WTC11 (cell line): ENCODE measurements around the gene PSMD4. TPM values are rescaled to one million over a fixed set of nuclear protein-coding genes. Genes with fewer than 3 reads are reported as not detected.
A peak's percentile ranks its signal among the peaks of the same experiment; 100 is the strongest.

ENCODE experiments used
- ATAC-seq: fragments of 200-7000 bp; cut with Tn5 transposase; 2 replicates; pipeline ENCODE4 v1.10.0; 2021; ENCODE audit warnings: mild to moderate bottlenecking, moderate library complexity
- CTCF ChIA-PET: fragments of 300-600 bp; sonication (Branson Sonifier 250); formaldehyde crosslinking; loops from one replicate; lab custom pipeline; 2021; ENCODE audit warnings: antibody characterized with exemption; lab: Charles Lee
- POLR2A ChIA-PET: fragments of 350-600 bp; sonication (Branson Sonifier 250); formaldehyde crosslinking; loops from one replicate; lab custom pipeline; 2021; ENCODE audit warnings: antibody characterized with exemption; lab: Charles Lee
- DNase-seq: peaks from one replicate; pipeline ENCODE4 v3.0.0; 2021; ENCODE audit warnings: low spot score
- H3K27ac Mint-ChIP-seq: 2 replicates; pipeline ENCODE4 v1.8.0; 2021; ENCODE audit warnings: mixed read lengths
- H3K27me3 Mint-ChIP-seq: 2 replicates; pipeline ENCODE4 v1.8.0; 2021; ENCODE audit warnings: low read depth, mild to moderate bottlenecking, moderate library complexity, mixed read lengths
- H3K36me3 Mint-ChIP-seq: 2 replicates; pipeline ENCODE4 v1.8.0; 2021; ENCODE audit warnings: mixed read lengths
- H3K4me1 Mint-ChIP-seq: 2 replicates; pipeline ENCODE4 v1.8.0; 2022; ENCODE audit warnings: mixed read lengths
- H3K4me3 Mint-ChIP-seq: 2 replicates; pipeline ENCODE4 v1.8.0; 2021; ENCODE audit warnings: mild to moderate bottlenecking, moderate library complexity, mixed read lengths
- H3K9me3 Mint-ChIP-seq: 2 replicates; pipeline ENCODE4 v1.8.0; 2021; ENCODE audit warnings: mixed read lengths
- E2F5 ChIP-seq: sonication (generic); formaldehyde crosslinking; IDR thresholded peaks from 2 replicates; pipeline ENCODE4 v1.8.1; 2022; ENCODE audit warnings: mild to moderate bottlenecking, moderate library complexity, missing genetic modification reagents
- IRF2 ChIP-seq: sonication (generic); formaldehyde crosslinking; IDR thresholded peaks from 2 replicates; pipeline ENCODE4 v1.8.0; 2022; ENCODE audit warnings: low read depth, missing genetic modification reagents, borderline replicate concordance
- JUN ChIP-seq: sonication (generic); formaldehyde crosslinking; IDR thresholded peaks from 2 replicates; pipeline ENCODE4 v1.8.0; 2023; ENCODE audit warnings: mild to moderate bottlenecking, missing genetic modification reagents
- MLX ChIP-seq: sonication (generic); formaldehyde crosslinking; IDR thresholded peaks from 2 replicates; pipeline ENCODE4 v1.8.1; 2023; ENCODE audit warnings: mild to moderate bottlenecking, missing genetic modification reagents, moderate library complexity
- RORB ChIP-seq: fragments of 250-450 bp; sonication (Bioruptor Pico); IDR thresholded peaks from 2 replicates; pipeline ENCODE4 v1.9.0; 2021; ENCODE audit warnings: mild to moderate bottlenecking
- SMAD3 ChIP-seq: sonication (generic); formaldehyde crosslinking; IDR thresholded peaks from 2 replicates; pipeline ENCODE4 v1.8.0; 2022; ENCODE audit warnings: missing genetic modification reagents, mild to moderate bottlenecking, borderline replicate concordance
- SOX15 ChIP-seq: fragments of 250-450 bp; sonication (Bioruptor Pico); IDR thresholded peaks from 2 replicates; pipeline ENCODE4 v1.9.0; 2021; ENCODE audit warnings: mild to moderate bottlenecking
- ZNF121 ChIP-seq: sonication (generic); formaldehyde crosslinking; IDR thresholded peaks from 2 replicates; pipeline ENCODE4 v1.8.0; 2023; ENCODE audit warnings: missing genetic modification reagents
- ZNF219 ChIP-seq: sonication (generic); formaldehyde crosslinking; IDR thresholded peaks from 2 replicates; pipeline ENCODE4 v1.8.0; 2023; ENCODE audit warnings: missing genetic modification reagents, mild to moderate bottlenecking, borderline replicate concordance
- total RNA-seq: library from RNA; stranded (reverse); gene quantifications from 3 replicates; pipeline ENCODE4 v1.2.3, GENCODE V29; 2021
- TF ChIP-seq, protein P1 (sequence below): fragments of 250-450 bp; sonication (Bioruptor Pico); IDR thresholded peaks from 2 replicates; pipeline ENCODE4 v1.9.0; 2021; ENCODE audit warnings: mild to moderate bottlenecking
- TF ChIP-seq, protein P2 (sequence below): fragments of 250-450 bp; sonication (Bioruptor Pico); conservative IDR thresholded peaks from 2 replicates; pipeline ENCODE4 v1.9.0; 2021; ENCODE audit warnings: mild to moderate bottlenecking
- TF ChIP-seq, protein P3 (sequence below): fragments of 250-450 bp; sonication (Bioruptor Pico); IDR thresholded peaks from 2 replicates; pipeline ENCODE4 v2.1.2; 2022; ENCODE audit warnings: mild to moderate bottlenecking, moderate library complexity
- TF ChIP-seq, protein P4 (sequence below): sonication (generic); formaldehyde crosslinking; IDR thresholded peaks from 2 replicates; pipeline ENCODE4 v1.8.1; 2023; ENCODE audit warnings: mild to moderate bottlenecking, moderate library complexity, missing genetic modification reagents
- TF ChIP-seq, protein P5 (sequence below): sonication (generic); formaldehyde crosslinking; IDR thresholded peaks from 2 replicates; pipeline ENCODE4 v1.8.1; 2022; ENCODE audit warnings: missing genetic modification reagents, borderline replicate concordance

The PSMD4 gene
- total RNA-seq, 1 experiment from 2014 or later = 202 TPM

DNA sequence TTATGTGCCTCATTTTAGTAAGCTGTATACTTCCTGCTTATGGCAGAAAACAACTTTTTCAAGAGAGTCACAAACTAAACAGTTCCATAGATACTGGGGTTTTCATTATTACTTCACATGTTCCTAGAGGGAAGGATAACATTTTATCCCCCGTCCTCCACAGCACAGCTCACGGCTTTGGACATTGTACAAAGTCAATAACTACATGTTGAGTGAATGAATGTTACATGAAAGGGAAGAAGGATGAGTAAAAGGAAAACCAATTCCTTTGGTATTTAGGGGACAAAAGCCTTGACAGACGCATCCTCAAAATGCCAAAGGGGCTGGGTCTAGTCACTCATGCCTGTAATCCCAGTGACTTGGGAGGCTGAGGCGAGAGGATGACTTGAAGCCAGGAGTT is 57.9 kb downstream of the PSMD4 start (continued):
- TF ChIP-seq, protein P1, sequence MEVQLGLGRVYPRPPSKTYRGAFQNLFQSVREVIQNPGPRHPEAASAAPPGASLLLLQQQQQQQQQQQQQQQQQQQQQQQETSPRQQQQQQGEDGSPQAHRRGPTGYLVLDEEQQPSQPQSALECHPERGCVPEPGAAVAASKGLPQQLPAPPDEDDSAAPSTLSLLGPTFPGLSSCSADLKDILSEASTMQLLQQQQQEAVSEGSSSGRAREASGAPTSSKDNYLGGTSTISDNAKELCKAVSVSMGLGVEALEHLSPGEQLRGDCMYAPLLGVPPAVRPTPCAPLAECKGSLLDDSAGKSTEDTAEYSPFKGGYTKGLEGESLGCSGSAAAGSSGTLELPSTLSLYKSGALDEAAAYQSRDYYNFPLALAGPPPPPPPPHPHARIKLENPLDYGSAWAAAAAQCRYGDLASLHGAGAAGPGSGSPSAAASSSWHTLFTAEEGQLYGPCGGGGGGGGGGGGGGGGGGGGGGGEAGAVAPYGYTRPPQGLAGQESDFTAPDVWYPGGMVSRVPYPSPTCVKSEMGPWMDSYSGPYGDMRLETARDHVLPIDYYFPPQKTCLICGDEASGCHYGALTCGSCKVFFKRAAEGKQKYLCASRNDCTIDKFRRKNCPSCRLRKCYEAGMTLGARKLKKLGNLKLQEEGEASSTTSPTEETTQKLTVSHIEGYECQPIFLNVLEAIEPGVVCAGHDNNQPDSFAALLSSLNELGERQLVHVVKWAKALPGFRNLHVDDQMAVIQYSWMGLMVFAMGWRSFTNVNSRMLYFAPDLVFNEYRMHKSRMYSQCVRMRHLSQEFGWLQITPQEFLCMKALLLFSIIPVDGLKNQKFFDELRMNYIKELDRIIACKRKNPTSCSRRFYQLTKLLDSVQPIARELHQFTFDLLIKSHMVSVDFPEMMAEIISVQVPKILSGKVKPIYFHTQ = no peak
- no peak for TF ChIP-seq SOX15 (CRISPR knock-in tag)
- no peak for TF ChIP-seq MLX
- TF ChIP-seq, protein P2, sequence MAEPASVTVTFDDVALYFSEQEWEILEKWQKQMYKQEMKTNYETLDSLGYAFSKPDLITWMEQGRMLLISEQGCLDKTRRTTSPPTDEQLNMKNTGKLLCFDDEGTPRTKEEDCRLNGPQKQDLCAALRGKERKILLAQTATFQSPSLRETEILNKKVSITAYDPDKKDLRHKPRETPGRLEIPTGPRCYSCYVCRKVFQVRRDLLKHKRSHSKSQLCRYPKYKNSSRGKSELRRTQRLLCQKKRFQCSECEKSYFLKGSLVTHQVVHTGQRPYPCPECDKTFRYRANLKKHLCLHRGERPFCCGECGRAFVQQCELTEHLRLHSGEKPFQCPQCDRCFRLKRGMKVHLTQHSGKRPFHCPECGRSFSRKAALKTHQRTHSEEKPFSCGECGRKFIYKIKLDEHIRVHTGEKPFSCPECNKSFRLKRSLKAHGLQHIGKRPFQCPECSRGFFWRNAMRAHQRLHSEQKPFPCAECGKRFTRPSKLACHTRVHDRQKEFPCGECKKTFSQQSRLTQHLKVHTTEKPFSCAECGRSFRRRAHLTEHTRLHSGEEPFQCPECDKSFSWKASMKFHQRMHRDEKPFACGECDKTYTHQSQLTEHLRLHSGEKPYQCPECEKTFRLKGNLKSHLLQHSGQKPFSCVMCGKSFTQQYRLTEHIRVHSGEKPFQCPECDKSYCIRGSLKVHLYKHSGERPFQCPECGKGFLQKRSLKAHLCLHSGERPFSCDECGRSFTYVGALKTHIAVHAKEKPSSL (CRISPR knock-in tag) = no peak
- TF ChIP-seq SMAD3 = no peak
- TF ChIP-seq, protein P3, sequence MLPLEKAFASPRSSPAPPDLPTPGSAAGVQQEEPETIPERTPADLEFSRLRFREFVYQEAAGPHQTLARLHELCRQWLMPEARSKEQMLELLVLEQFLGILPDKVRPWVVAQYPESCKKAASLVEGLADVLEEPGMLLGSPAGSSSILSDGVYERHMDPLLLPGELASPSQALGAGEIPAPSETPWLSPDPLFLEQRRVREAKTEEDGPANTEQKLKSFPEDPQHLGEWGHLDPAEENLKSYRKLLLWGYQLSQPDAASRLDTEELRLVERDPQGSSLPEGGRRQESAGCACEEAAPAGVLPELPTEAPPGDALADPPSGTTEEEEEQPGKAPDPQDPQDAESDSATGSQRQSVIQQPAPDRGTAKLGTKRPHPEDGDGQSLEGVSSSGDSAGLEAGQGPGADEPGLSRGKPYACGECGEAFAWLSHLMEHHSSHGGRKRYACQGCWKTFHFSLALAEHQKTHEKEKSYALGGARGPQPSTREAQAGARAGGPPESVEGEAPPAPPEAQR (CRISPR knock-in tag) = no peak
- TF ChIP-seq ZNF219 (CRISPR knock-in tag) = no peak

DNA sequence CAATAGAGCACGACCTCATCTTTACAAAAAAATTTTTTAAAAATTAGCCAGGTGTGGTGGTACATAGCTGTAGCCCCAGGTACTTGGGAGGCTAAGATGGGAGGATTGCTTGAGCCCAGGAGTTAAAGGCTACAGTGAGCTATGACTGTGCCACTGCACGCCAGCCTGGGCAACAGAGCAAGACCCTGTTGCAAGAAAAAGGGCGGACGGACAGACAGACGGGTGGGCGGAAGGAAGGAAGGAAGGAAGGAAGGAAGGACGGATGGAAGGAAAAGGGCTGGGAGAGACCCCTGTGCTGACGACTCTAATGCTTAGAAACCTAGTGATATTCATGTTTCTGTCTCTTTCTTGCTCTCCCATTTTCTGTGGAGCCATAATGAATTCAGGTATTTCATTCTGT is 58.3 kb downstream of the PSMD4 start:
- H3K27ac Mint-ChIP-seq = no peak overlapping the region

GRCh38 chr1:151313501-151313900 is 59.0 kb downstream of the PSMD4 start:
- DNase-seq (no peak), ATAC-seq (no peak)
- Mint-ChIP-seq H3K9me3 (no peaks in the 10 kb centered on the region), H3K36me3 (peaks cover 8% of the 10 kb centered on the region), H3K4me1 (peaks cover 18% of the 10 kb centered on the region), H3K27ac (no peak overlapping the region), H3K27me3 (no peaks in the 10 kb centered on the region), H3K4me3 (no peak overlapping the region)
- POLR2A ChIA-PET = no interaction called here
- CTCF ChIA-PET = interaction anchor here (4.6 kb wide), 1 partner anchor 13 kb away, joined by 73 read pairs; no protein-coding TSS in a partner anchor
- TF ChIP-seq JUN (no peak), E2F5 (CRISPR knock-in tag) (no peak), SOX15 (CRISPR knock-in tag) (no peak)
- TF ChIP-seq, protein P4, sequence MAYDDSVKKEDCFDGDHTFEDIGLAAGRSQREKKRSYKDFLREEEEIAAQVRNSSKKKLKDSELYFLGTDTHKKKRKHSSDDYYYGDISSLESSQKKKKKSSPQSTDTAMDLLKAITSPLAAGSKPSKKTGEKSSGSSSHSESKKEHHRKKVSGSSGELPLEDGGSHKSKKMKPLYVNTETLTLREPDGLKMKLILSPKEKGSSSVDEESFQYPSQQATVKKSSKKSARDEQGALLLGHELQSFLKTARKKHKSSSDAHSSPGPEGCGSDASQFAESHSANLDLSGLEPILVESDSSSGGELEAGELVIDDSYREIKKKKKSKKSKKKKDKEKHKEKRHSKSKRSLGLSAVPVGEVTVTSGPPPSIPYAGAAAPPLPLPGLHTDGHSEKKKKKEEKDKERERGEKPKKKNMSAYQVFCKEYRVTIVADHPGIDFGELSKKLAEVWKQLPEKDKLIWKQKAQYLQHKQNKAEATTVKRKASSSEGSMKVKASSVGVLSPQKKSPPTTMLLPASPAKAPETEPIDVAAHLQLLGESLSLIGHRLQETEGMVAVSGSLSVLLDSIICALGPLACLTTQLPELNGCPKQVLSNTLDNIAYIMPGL (CRISPR knock-in tag) = no peak
- TF ChIP-seq, protein P1 = no peak
- TF ChIP-seq, protein P5, sequence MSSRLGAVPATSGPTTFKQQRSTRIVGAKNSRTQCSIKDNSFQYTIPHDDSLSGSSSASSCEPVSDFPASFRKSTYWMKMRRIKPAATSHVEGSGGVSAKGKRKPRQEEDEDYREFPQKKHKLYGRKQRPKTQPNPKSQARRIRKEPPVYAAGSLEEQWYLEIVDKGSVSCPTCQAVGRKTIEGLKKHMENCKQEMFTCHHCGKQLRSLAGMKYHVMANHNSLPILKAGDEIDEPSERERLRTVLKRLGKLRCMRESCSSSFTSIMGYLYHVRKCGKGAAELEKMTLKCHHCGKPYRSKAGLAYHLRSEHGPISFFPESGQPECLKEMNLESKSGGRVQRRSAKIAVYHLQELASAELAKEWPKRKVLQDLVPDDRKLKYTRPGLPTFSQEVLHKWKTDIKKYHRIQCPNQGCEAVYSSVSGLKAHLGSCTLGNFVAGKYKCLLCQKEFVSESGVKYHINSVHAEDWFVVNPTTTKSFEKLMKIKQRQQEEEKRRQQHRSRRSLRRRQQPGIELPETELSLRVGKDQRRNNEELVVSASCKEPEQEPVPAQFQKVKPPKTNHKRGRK (CRISPR knock-in tag) = no peak

More for the DNA sequence above, 58.3 kb downstream of the PSMD4 start:
- ATAC-seq = no peak
- no peak for DNase-seq
- Mint-ChIP-seq H3K4me1 (peaks cover 18% of the 10 kb centered on the region), H3K9me3 (no peaks in the 10 kb centered on the region), H3K27me3 (no peaks in the 10 kb centered on the region), H3K4me3 (no peak overlapping the region), H3K36me3 (peaks cover 13% of the 10 kb centered on the region)
- ChIA-PET POLR2A (no interaction called here), CTCF (interaction anchor here (1.0 to 4.6 kb wide), 2 partner anchors 12 to 28 kb away, joined by 4 to 73 read pairs; no protein-coding TSS in a partner anchor)
- TF ChIP-seq ZNF121 (CRISPR knock-in tag) = peak; percentile 67
- no peak for TF ChIP-seq IRF2
- TF ChIP-seq, protein P3 (CRISPR knock-in tag) = no peak
- no peak for TF ChIP-seq RORB (CRISPR knock-in tag)
- TF ChIP-seq, all 79 proteins: peak for 1
